Mammary epithelial cell (primary cell): ENCODE measurements around the gene CALN1.

ENCODE experiments used
- CTCF ChIP-seq, 2 donors: IDR thresholded peaks in 1 of 2; conservative IDR thresholded peaks in 1 of 2; 2 replicates each; pipeline ENCODE4 v1.5.1; 2011 to 2012; ENCODE audit warnings: inconsistent platforms in 2 of 2, low read length in 2 of 2, mild to moderate bottlenecking in 2 of 2, control low read depth in 1 of 2, low read depth in 1 of 2; ENCODE audit not compliant: insufficient read depth in 1 of 2; ENCODE audit errors: extremely low read depth in 1 of 2
- EZH2 ChIP-seq: IDR thresholded peaks from 2 replicates; pipeline ENCODE4 v1.6.1; 2012; ENCODE audit warnings: low read length, inconsistent platforms, borderline replicate concordance

GRCh38 chr7:71885487-71885886, 526.7 kb downstream of the CALN1 start:
- TF ChIP-seq CTCF (conservative IDR thresholded peaks at IDR 0.05 in 1 of 2, IDR thresholded peaks at IDR 0.05 in 1 of 2; ENCODE audit: extremely low read depth in 1 of 2, insufficient read depth in 1 of 2, low read depth in 1 of 2, low read length in 2 of 2) (no peak), EZH2 (no peak)
